Ecto neural progenitor cell (in vitro differentiated cells): ENCODE data around the gene BOD1L1.

ENCODE experiments used
- DNase-seq: peaks from one replicate; pipeline ENCODE4 v3.0.0-alpha.2; 2018; ENCODE audit warnings: low spot score

BOD1L1 gene

DNA sequence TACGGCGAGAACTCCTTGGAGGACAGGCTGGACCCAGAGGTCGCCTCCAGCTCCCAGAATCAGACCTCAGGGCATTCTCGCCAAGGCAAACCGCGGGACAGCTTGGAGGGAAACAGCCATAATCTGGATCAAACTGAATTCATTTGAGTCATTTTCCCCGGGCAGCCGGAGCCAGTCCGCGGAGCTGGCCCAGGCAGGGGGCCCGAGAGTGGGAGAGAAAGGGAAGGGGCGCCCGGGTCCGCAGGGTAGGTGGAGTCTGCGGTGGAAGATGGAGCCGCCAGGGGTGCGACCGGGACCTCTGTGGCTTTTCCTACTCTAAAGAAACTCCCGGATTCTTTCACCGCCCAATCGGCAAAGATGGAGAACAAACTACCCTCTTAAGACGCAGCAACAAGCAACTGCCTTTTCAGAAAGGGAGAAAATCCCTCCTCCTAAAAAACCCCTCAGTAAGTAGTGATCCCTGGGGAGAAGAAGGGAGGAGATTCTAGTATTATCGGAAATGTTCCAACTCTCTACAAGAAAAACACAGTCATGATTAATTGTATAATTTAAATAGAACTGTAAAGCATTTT lies 88.4 kb downstream of the BOD1L1 start:
- DNase-seq = peak; percentile 63

DNA sequence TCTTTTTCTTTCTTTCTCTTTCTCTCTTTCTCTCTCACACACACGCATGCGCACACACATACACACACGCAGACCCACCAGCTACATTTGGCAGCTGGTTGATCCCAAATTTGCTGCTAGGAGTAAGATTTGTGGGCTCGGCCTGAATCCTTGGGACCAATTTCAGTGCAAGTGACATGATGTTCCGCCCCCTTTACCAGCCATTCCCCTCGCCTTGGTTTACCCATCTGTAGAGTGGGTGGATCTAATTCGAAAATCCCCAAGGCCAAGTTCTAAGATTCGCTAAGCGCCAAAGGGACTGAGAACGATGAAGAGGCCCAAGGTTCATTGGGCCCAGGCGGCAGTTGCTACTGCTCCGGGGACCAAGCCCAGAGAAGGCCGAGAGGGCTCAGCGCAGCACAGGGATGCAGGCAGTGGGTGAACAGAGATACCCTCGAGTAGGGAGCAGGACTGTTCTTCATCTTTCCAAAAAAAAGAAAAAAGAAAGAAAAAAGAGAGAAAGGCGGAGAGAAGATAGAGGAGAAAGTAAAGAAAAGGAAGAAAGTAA lies 89.0 kb downstream of the BOD1L1 start:
- no peak for DNase-seq

DNA sequence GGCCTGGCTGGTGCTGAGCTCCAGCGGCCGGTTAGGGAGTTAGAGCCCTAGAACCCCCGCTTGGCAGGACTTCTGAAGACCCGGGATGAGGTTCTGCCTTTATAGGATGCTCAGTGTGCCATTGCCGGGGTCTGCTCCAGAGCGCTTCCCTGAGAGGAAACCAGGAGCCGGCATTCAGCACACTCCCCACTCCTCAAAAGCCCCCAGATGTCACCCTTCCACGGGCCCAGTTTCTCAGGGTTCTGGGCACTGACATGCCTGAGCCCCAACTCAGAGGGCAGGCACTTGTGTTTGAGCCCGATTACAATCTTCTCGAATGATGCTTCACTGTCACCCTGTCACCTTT lies 89.7 kb downstream of the BOD1L1 start:
- DNase-seq = no peak

DNA sequence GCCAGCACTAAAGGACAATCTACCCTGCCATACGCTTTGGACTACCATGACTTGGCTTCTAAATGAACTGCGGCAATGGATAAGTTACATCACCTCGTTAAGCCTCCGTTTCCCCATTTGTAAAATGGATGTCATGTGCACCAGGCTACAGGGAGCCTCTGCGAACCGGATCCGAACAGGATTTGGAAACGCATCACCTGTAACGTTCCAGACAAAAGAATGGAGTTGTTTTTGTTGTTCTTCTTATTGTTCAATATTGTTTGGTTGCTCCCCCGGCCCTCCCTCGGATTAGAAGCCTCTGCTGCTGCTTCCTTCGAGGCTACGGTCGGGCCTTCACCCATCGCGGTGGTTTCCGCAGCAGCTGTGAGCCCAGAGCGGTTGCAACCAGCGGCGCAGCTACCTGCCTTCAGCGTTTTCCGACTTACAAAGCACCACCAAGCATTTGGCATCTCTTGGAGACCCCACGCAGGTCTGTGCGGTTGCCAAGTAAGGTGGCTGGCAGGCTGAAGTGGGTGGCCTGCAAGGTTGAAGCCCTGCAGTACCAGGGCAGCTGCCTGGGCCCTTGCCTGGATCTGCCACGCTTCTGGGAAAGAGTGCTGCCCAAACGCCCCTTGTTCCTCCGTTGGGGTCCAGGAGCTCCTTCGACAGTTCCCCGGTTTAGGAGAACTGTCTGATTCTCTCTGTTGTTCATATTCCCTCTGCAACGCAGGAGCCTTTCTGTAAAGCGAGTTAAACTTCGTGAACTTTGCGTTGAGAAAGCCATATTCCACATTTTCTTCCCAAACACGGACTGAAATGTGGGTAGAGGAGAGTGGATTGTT lies 90.3 kb downstream of the BOD1L1 start:
- DNase-seq = no peak

DNA sequence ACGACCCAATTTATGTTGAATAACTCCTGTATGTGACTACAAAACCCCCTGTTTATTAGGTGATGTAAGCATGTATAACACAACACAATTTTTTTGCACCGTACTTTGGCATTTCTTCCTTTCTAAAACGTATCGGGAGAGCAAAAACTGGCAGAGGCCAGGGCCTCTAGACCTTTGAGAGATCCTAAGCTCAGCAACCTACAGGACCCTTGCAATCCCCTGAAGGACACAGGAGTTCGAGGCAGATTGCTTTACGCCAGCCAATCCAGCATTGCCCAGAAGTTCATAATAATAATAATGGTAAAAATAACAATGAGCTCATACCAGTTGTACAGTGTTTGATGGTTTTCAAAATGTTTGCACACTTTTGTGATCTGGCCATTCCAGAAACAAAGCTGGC lies 90.9 kb downstream of the BOD1L1 start:
- DNase-seq = no peak

DNA sequence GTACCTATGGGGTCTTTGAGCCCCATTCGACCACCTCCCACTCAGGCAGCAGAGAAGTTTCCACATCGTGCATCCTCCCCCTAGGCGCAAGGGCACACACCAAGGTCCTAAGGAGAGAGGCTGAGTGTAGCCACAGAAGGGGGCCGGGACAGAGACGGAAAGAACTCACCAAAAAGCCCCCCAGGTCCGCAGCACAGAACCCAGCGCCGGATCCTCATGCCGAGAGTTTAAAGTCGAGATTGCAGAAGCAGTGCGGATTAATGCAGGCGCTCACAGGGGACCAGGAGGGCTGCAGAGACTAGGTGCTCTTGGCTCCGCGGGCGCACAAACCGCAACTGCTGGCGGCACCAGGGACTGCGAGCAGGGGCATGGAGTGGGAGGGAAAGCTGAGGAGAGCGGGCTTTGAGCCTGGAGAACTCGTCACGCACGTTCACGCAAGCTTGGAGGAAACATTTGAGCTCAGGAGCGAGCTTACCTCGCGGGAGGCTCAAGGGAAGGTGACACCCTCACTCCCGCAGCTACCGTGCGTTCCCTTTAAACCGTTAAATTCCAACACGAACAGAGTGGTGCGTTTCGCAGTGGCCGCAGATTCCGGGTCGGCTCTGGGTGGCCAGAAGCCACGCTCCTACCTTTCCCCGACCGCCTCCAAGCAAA lies 91.7 kb downstream of the BOD1L1 start:
- peak; percentile 61 for DNase-seq

DNA sequence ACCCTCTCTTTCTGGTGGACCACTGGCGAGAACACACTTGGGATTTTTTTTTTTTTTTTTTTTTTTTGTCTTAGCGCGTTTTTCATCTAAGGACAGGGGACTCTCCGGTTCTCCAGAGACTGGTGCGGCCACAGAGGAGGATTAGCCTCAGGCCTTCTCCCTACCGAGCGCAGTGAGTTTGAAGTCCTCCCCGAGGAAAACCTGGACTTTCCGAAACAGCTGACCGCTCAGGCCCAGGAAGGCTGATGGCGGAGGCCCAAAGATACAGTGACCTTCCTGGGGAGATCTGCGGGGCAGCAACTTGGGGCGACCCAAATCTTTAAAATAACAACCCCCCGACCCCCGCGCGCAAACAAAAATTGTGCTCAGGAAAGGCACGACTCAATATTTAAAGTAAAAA lies 92.4 kb downstream of the BOD1L1 start:
- DNase-seq = no peak

DNA sequence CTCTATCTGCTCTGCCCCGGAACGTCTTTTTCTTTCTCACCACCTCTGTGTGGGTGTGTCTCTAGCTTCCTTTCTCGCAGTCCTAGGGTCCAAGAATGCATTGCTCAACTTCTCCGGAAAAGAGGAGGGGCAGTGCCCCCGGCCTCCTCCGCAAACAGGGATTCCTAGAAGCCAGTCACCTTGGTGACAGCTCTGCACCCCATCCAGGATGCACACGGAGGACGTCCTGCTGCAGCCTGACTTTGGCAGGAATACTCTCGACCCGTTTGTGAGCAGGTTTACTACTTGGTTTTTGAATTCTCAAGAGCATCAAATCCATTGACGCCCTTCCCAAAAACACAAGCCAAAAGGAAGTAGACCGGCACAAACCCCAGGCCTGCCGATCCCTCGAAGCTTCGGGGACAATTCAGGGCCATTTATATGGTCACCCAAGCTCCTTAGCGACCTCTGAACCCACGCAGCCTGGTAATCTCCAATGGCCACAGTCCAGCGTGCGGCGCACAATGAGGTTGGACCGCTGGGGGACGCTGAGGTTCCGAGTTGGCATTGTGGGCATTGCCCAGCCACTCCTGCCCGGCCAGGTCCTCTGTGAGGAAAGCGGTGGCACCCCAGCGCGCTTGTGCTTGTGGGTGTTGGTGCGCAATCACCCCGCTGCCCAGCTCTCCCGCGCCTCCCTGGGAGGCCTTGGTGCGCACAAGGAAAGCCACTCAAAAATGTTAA lies 93.0 kb downstream of the BOD1L1 start:
- no peak for DNase-seq

DNA sequence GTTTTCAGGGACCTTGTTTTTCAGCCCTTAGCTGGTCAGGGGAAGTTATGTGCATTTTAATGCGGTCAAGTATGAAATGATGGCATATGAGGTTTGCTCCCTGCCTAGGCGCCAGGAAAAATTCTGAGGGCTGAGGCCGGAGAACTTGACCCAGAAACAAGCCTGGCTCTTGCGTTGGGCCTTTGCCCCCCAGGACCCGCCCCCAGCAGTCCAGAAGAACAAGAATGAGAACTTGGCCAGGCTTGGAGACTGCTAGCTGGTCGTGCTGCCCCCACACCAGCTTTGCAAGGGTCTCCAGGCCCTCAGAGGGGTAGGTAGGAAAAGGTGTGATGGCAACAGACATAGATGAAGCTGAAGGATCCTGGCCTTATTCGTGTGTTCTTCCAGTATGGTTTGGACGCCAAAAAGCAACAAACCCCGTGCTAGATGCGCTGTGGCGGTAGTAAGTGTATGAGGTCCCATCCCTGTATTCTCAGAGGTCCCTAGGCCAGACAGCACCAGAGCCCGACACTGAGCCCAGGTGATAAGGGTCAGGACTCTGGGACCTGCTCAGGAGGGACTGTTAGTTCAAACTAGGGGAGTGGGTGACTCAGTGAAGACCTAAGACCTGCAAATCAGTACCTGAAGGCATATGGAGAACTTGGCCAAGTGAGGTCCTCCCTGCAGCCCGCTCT lies 93.7 kb downstream of the BOD1L1 start:
- no peak for DNase-seq

DNA sequence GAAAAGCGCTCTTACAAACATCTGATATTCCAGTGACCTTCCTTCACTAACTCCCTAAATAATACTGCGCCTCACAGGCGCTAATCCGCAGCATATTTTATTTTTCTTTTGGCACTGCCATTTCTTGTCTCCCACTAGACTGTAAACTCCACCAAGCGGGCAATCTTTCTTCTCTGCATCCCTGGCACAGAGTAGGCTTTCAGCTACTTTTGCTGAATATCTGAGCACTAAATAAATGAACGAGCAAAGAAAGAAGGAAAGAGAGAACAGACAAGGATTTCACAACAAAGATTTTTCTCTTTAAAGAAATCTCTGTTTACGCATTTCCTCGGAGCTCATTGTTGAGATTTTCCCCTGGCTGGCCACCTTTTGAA lies 95.9 kb downstream of the BOD1L1 start:
- DNase-seq = no peak

DNA sequence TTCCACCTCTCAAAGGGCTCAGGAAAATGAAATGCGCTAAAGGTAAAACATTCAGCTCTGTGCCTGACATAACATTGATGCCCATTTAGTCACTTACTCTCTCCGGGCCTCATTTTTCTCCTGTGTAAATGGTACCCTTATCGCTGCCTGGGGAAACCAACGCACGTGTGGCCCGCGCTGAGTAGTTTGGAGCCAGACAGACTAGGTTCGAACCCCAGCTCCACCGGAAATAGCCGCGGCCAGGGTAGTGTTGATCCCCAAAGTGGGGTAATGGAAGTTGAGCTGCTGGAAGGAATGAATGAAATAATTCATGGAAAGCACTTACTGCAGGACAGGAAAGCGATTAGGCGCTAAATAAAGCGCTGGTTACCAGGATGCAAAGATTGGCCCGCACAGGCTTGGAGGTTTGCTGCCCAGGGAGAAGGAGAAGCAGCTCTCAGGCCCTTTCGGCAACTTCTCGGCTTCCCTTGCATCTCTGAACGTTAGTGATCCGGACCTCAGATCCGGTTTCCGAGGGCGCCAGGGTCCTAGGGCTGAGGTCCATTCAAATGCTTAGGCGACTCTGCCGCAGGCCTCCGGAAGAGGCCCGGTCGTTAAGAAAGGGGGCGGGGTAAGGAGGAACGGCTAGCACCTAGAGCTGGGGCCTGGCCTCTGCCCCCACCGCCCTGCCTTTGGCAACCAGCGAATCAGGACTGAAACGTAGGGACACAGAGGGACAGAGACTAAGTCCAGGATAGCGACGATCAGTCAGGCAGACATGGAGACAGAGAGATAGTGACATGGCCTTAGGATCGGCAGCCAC lies 96.5 kb downstream of the BOD1L1 start:
- DNase-seq = no peak

DNA sequence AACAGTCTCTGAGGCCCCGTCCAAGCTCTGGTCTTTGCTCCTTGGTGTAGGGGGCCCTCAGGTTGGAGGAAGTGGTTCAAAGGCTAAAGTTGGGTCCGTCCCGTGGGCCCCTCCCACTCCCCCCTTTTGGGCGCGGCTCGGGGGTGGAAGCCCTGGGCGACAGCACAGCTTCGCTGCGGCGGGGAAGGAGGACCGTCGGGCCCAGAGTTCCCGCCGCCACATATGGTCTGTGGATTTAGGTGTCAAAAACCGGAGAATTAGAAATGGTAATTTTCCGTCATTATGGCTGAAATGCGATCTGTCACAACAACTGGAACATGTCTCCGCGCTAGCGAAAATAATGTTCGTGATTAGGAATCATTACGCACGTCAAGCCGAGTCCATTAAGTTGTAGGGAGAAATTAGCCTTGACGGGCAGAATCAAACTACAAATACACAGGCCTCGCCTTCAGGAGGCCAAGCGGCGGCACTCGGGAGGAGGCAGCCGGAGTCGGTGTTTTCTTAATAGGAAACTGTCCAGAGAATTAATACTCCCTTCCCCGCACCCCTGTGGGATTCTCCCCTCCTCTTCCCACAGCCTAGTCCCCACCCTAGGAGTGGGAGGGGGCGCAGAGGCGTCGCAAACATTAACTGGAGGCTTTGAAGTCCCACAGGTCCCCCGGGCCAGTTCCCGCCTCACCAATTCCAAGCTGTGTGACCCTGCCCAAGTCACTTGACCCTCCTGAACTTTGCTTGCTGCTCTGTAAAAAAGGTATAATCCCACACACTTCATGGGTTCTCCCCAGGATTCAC lies 98.2 kb downstream of the BOD1L1 start:
- DNase-seq = no peak

DNA sequence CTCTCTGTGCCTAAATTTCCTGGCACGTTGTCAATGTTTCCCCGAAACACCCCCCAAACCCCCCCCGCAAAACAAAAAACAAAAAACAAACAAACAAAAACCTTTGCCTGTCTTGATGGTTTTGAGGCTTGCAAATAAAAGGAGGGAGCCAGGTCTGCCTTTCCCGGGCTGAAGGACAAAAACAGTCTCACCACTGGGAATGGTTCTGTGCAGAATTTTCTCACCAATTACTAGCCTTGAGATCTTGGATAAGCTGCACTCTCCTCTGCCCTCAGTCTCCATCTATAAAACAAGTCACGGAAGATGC lies 98.8 kb downstream of the BOD1L1 start:
- no peak for DNase-seq

DNA sequence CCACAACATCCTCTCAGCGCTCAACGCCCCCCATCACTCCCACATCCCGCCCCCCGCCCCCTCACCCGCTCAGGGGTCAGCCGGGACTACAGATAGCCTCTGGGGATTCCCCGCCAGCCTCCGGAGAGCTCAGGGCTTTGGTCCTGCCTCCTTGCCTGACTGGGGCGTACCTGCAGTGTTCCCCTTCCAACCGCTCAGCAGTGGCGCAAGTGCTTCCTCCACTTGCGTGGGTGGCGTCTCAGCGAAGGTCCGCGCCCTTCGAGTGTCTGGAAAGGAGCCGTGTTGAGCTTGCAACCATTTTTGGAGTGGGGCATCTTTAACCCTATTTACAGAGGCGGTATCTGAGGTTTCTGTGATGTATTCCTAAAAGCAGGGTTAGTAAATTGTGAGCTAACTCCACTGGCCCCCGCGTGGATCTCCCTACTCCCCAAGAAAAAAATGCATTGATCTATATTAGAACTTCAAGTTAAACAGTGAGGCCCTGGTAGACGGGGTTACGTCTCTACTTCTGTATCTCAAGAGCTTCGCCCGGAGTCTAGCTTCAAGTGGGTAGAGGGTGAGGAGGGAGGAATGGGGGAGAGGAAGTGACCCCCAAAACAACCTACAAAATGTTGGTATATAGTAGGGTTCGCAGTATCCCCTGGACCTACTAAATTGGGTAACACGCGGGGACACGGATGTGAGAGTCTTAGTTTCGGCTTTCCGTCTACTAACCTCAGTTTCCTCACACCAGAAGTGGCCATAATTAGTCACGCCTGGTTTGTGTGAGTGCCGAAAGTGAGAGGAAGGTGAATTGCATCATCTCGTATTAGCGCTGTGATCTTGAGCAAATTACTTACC lies 99.3 kb downstream of the BOD1L1 start:
- DNase-seq = no peak

DNA sequence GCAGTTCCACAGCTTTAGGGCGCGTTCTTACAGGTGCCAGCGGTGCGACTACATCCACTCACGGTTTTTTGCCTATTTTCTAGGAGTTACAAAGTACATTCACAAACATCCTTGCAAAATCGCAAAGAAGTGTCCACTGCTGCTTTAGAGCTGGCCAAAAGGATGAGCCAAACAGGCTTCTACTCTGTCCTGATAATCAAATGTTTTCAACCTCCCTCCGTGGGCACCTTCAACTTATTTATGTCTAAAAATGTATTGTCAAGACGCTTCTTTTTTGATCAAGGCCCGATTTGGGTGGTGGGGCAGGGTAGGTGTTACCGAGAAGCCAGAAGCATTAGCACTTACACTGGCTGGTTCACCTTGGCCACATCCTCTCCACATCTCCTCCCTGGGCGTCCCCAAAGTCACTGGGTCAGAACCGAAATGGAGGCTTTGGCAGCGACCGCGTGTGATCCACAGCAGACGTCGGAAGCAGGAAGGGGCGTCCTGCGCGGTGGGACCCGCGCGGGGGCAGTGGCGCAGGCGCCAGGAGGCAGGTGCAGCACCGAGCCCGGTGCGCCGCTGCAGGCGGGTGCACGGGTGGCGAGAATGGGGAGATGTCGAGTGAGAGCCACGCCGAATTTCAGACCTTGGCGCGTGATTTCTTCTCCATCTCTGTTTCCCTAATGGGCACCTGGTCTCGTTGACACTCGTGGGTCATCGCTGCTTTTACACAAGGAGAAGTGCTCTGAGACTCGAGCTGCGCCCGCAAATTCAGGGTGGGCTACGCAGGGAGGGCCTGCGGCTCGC lies 100.1 kb downstream of the BOD1L1 start:
- no peak for DNase-seq

DNA sequence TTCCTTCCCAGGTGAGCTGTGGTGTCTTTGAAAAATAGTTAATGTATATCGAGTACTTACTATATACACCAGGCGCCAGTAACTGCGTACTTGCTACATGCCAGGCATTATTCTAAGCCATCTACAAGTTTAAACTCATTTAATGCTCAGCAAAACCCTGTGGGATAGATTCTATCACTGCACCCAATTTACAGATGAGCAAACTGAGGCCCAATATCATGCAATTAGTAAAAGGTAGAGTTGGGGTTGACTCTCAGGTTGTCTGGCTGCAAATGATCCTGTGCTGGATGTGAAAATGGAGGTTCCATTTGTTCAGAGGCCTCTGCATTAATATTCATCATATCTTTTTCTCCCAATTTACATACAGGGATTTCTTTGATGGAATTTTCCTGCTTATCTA lies 100.9 kb downstream of the BOD1L1 start:
- DNase-seq = no peak

DNA sequence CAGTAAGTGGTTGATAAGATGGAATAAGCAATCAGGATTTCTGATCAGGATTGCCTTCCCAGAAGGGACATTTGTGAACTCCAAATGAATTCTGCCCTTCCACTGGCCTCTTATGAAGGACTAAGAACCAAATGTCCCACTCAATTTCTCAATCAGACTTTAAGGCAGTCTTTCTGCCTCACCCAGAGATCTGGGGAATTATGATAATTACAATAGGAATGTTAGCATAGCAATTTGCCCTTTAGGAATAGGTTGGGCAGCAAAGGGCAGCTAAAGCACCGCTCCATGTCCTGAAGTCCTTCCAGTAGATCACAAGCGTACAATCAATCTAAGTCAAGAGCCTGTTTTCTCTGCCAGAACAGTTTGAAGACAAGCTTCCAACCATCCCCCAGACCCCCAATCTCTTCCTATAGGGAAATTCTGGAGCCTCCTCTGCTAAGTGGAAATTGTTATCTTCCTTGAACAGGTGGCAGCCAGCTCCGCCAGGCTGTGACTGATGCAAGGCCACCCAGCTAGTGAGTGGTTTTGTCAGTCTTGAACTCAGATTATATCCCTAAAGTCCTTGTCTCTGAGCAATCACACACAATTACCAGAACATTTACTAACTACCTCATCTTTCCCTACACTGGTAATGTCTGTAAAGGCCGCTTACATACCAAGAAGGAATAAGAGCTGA lies 101.8 kb downstream of the BOD1L1 start:
- DNase-seq = no peak

DNA sequence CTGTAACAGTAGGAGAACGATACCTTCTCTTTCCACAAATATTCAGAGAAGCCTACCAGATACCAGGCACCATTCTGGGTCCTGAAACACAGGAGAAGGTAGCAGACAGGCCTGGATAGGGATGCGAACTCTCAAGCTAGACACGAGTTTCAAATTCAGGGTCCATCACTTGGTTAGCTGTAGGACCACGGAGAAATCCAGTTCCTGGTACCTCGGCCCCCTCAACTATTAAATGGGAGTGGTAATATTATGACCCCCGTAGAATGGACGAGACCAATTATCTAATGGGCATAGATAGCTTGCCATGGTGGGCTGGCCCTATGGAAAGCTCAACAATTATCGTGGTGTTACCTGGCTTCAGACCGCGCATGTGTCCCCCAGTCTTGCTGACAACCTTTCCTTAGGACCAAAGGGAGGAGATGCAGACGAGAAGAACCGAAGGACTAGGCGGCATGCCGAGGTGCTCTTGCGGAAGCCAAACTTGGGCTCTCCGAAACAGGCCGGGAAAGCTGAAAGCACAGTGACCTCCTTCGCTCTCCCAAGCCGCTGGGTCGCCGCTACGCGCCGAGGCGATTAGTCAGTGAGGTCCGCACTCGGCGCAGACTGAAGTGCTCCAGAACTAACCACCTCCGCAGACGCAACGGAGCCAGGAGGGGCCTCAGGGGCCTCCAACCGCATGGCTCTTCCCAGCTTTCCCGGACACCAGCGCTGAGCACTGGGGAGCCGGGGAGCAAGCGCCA lies 102.9 kb downstream of the BOD1L1 start:
- no peak for DNase-seq
